Measurements from ENCODE around the gene DAP.
"Not testable (repeated sequence)": the region's sequence is repeated elsewhere in the genome, so short reads cannot be mapped to it uniquely, and the experiment has no call there.

DAP gene

DNA sequence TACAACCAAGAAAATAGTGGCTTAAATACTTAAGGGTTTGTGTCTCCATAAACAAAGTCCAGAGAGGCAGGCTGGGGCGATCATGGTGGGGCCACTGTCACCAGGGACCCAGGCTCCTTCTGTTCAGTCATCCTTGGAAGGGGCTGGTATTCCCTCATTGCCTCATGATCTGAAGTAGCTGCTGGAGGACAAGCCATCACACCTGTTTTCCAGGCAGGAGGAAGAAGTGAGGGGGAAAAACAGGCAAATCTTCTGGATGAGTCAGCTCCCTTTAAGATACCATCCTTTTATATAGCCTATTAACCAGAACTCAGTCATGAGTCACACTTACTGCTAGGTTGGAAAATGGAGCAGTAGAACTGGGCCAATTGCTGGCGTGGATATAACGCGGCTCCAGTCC lies 92.3 kb downstream of the DAP start:
- DNase-seq = no peak

DNA sequence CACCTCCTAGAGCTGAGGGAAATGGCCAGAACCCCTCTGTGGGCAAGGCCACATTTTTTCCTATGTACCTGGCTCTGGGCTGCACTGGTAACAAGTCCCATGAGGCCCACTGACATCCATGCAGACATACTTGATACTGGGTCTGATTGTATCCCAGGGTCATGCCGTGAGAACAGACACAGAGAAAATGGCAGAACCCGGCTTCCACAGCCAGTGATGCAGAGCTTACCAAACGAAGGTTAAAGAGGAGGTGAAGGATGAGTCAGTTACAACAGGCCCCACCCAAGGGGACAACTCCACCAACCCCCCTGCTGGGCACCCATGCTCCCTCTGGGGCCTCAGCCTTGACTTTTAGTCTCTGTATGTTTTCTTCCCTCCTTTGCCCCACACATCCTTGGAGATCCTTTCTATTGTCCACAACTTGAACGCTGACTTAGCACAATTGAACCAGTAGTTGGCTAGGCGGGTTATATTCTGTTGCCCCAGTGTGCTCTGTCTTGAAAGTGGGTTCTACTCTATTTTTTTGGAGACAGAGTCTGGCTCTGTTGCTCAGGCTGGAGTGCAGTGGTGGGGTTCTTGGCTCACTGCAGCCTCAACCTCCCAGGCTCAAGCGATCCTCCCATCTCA lies 93.5 kb downstream of the DAP start:
- no peak for DNase-seq

DNA sequence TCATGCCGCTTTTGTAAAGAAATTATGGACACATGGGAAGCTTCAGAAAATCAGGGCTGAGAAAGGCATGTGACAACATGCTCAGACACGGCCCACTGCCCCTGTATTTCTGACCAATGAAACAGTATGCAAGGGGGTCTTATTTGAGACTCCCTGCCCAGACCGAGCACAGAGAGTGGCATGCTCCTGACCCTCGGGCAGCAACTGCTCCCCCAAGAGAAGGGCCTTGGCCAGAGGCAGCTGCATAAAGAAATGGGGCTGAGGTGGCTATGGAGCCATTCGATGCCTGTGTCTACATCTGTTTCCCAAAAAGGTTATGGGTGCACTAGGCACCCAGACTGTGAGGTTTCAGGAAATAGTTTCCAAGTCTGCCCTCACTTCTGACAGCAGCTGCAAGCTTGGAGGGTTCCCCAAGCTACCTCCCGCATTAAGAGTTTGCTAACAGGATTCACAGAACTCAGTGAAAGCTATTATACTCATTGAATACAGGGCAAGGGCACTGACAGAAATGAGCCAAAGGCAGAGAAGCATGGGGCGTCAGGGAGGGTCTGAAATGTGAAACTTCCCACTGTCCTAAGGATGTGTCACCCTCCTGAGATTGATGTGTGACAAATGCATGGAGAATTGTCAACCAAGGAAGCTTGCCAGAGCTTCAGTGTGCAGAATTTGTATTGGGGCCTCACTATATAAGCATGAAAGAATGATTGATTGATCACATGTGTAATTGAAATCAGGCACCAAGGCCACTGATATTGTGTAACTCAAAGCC lies 94.3 kb downstream of the DAP start:
- DNase-seq = no peak

DNA sequence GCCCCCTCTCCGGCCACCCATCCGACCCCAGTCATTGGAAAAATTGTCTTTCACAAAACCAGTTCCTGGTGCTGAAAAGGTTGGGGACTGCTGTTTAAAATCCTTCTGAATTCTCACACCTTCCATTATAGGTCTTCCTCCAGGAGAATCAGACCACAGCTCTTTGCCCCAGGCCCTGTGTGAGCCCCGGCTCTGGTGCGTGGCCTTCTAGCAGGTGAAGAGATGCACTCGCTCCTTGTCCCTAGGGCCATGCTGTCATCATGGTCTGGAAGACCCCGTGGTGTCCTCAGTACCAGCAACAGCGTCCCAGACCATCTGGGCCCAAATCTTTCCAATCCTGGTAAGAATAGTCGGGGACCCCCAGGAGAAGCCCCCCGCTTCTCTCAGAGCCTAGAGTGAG lies 95.2 kb downstream of the DAP start:
- no peak for DNase-seq

DNA sequence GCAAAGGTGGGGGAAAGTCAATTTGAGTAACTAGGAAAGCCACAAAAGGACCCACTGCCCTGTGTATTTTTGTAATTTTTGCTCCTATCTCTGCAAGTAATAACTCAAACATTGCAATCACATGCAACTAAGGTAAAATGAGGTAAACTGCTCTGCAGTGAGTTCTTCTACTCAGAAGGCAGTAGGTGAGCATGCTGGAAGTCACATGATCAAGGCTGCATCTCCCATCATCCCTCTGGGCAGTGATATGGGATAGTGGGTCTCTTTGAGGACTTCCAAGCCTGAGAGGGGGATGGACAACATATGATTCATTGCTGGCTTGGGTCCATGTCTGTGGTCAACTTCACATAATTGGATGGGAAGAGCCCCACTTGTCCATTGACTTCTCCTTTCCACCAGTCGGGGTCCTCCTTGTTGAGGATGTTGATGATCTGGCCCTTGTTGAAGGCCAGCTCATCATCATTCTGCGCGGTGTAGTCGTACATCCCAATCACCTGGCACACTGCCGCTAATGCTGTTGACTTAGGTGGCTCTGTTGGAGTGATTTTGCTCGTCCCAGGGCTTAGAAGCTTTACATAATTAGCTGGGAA lies 96.8 kb downstream of the DAP start:
- DNase-seq = not testable (repeated sequence)

DNA sequence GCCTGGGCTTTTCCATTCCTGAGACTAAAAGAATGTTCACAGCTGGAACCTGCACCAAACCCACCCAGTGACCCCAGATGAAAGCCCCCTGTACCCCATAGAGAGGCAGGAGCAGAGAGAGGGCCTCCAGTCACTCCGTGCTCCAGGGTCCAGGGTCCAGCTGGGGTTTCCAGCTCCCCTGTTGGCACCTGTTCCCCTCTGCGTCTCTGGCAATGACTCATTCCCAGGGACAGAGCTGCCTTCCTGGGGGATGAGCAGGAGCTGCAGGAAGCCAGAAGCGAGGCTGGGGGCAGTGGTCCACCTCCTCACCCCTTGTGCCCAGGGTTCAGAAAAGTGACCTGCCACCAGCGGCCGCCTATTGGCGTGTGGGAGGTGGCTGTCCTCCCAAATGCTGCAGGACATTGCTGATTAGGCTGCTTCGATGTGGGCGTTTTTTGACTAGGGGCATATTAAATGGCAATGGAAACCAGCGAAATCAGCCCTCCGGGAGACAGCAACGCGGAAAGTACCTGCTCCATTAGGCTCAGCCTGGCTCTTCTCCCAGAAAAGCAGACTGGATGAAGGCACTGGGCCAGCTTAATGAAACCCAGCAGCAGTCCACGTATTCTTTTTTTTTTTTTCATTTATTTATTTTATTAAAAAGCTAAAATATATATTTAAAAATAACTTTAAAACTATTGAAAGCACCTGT lies 97.4 kb downstream of the DAP start:
- no peak for DNase-seq

DNA sequence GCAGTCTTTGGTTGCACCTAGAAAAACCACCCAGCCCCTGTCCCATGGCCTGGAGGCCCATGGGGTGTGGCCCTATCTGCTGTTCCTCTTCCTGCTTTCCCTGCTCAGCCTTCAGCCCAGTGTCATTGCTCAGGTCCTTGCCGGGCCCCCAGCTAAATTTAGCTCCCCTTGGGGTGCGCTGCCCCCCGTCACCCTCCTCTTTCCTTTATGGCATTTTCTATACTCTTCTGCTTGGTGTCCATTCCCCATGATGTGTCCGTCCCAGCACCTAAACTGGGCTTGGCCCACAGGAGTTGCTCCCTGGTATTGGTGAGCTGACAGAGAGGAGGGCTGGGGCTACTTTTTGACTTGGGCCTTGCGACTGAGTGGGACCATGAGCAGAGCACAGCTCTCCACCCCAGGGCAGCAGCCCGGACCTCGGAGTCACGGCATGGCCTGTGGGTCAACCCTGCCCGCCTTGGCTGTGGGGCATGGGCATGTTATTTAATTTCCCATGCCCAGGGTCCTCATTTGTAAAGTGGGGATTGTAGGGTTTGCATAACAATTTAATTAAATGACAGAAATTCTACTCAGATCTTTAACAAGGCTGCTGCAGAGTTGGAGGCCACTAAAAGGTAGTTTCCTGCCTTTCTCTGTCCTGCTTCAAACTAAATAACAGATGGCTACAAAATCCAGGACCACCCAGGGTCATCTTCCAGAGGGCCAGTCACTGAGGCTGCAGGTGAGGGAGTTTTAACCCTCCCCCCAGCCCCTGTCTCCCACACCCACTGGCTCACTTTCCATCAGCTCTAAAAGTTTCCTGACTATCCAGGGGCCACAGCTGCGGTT lies 98.2 kb downstream of the DAP start:
- DNase-seq = no peak

DNA sequence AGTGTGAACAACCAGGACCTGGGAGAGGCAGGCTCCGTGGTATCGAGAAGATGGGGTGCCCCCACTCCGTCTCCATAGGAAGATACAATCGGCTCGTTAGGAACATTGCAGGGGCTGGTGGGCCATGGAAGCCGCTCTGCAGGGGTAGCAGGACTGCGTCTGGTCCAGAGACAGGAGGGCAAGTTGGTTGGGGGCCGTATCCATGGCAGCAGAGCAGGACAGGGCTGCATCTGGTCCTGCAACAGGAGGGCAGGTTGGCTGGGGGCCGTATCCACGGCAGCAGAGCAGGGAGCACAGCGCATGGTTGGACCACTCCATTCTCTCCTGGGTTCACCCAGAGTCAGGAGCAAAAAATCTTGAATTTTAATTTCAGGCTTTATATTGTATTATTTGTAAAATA lies 99.0 kb downstream of the DAP start:
- no peak for DNase-seq

DNA sequence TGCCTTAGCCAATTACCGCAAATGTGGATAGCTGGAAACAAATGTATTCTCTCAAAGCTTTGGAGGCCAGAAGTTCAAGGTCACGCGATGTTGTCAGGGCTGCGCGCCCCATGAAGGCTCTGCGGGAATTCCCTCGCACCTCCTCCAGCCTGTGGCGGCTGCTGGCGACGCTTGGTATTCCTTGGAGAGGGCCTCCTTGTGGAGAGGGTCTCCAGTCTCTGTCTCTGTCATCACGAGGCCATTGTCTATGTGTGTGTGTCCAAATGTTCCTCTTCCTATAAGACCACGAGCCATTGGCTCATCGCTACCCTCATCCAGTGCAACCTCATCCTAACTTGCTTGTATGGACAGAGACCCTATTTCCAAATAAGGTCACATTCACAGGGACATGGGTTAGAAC lies 99.6 kb downstream of the DAP start:
- DNase-seq = no peak

DNA sequence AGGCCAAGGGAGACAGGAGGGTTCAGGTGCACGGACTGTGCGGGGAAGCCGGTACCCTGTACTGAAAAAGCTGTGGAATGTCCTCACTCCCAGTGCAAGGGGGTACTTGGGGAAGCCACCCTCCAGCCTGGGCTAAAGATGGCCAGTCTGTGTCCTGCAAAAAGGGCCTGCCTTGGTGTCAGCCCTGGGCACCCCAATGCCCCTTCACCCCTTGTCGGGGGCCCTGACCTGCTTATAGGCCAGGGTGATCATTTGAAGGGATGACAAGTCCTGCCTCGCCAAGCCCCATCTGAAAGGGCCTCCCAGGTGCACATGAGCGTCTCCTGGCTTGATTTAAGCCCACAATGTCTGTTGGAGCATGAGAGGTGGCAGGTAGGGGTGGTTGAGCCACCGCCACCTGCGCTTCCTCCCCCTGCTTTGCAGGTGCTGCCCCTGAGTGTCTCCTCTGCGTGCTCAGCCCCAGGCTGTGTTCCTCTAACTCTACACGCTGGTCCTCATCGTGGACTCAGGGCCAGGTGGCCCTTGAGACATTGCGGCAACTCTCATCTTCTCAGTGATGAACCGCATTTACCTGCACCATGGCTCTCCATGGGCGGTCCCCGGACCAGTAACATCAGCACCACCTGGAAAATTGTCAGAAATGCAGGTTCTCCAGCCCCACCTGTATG lies 100.2 kb downstream of the DAP start:
- DNase-seq = no peak

DNA sequence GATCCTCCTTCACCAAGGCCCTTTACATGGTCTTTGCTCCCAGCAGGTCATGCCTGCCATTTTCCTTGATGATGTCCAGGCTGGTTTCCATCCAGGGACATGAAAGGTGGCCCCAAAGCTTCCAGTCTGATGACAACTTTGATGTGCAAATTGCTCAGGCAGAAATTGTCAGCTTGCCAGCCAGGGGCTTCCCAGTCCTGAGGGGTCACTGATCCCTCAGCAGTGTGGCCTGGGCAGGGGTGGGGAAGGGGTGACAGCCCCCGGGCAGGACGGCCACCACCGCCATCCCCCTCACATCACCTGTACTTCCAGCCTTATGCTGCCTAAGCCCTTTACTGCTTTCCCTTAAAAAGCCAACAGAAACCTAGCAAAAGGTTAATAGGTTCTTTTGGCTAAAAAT lies 100.9 kb downstream of the DAP start:
- no peak for DNase-seq

DNA sequence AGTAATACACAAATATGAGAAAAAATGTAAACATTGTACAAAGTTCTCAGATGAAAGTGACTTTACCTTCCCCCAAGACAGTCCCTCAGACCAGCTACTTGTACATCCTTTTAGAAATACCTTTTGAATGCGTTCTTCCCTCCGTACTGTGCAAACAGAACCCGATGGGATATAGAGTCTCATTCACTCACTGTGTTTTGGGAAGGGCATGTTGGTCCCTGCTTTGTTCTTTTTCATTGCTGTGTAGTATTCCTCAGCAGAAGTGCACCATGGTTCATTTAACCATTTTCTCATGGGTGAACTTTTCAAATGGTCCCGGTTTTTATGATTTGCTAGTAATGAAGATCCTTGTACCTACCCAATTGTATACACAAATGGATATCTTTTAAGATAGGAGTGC lies 102.8 kb downstream of the DAP start:
- DNase-seq = no peak

DNA sequence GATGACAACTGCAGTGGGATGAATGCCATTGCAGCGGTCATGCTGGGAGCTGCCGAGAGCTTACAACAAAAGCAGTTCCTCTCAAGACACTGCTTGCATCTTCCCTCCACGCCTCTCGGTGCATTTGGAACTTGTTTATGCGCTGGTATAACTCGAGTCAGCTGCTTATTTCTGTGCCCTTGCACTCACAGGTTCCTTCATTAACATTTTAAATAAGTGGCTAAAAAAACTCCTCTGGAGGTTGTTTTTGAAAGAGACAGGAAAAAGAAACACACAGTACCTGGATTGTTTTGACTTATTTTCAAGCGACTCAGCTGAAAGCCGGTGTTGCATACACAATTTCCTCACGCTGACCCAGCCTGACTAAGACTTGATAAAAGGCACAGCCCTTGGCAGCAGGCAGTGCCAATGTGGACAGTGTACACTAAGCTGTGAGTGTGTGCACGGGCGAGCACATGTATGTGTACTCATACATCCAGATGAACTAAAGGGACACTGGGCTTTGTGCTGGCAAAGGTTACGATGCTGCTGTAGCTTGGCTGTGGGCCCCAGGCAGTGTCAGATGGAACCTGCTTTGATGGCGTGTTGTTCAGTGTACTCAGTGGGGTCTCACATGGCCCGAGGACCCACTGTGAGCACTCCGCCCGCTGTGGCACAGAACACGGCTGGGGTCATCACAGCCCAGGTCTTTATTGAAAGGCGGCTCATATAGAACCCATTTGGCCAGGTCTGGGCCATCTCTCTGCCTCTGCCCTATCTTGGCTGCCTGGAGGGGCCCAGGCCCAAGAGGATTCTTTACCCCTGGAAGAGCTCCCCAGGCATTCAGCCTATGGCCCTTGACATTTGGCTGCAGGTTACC lies 104.8 kb downstream of the DAP start:
- DNase-seq = no peak

DNA sequence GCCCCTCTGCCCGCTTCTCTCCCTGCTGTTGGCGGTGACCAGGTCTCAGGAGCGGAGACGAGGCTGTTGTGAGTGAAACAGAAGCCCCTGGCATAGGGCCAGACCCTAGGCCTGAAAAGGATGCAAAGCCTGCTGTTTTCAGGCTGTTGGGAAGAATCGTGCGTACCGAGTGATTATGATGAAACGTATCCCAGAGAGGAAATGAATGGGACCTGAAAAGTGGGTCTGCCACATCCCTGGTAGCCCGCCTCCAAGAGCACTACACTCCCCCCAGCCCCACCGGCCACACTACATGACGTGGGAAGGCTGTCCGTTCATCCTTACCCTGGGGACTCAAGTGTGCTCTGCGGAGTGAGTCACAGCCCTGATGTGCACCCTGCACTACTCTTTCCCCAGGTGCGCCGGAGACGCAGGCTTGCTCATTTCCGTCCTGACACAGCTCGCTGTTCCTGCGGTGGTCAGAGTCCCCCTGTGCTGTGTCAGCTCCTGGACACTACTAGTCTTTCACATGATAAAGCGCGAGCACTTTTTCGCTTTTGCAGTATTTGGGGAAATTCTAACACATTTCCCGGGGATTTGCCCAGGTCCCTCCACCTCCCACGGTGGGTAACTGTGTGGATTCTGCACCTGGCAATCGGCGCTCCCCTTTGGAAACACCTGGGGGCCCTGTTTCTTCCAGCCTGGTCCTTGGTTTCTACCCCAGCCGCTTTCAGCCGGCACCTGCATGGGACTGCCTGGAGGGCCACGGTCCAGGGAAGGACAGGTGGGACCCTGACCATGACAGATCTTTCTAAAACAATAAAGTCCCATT lies 105.7 kb downstream of the DAP start:
- DNase-seq = no peak

DNA sequence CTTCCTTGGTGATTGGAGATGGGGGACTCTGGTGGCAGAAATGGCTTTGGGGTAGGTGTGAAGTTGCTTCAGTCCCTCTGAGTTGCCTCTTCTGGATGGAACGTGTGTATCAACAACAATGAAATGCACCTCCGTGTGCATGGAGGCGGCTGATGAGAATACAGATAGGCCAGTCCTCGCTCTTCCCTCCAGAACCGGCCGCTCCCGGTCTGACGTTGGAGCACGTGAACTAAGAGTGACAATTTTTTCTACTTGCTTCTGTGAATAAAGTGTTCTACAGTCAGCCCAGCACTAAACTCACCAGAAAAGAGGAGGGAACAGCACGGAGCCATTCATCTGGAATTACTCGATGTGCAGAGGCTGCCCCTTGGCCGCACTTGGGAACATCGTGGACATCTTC lies 106.5 kb downstream of the DAP start:
- DNase-seq = no peak

DNA sequence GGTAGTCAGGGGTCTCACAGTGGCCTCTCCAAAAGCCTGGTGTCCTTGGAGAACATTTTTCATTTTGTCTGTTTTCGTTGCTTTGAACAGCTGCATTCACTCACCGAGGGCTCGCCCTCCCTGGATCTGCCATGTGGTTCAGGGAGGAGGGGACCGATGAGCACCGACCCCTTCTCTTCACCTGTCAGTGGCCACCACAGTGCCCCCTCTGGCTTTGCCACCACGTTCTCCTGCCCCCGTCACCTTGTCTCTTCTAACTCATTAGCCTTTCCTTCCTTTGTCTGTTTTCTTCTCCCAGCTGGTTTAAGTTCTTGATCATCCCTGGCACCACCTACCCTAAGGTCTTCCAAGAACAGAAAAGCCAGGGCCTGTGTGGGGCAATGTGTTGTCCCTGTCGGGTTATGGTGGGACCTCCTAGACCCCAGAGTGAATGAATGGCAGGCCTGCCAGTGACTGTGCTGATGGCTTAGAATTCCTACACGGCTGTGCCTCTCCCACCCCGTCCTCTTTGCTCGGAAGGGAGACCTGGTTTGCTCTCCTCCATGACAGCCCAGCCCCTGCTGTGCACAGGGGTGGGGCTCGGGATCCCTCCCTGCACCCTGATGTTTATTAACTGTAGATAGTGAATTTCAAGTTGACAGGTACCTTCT lies 107.2 kb downstream of the DAP start:
- DNase-seq = no peak

DNA sequence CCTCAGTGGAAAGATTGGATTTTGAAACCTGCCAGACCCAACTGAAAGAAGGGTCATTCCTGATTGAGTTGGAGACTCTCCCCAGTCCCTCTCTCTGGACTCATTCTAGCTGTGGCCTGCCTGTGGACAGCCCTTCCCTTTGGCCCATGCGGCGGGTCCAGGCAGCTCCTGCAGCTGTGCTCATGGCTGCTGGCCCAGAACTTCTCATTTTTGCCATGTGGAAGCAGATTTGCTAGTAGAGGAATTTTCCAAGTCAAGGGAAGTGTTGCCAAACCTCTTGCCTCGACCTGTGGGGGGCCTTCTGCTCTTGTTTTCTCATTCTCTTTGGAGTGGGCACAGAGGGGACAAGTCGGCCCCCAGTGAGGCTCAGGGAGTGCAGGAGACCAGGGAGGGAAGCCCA lies 108.0 kb downstream of the DAP start:
- no peak for DNase-seq

DNA sequence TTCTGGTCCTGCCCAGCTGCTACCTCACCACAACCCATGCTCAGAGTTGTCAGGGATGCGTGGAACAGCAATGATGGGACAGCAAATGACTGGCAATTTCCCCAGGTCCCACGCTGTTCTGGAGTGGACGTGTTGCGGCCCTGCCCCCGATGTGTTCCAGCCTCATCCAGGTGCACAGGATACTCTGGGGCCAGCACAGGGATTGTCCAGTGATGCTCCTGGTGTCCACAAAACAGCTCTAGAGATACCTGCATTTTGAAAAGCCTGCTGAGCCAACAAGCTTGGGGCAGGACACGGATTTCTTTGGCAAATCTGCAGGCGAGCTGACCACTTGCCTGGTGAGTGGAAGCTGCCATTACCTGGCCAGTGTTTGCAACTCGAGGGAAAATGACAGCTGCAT lies 108.4 kb downstream of the DAP start:
- no peak for DNase-seq

DNA sequence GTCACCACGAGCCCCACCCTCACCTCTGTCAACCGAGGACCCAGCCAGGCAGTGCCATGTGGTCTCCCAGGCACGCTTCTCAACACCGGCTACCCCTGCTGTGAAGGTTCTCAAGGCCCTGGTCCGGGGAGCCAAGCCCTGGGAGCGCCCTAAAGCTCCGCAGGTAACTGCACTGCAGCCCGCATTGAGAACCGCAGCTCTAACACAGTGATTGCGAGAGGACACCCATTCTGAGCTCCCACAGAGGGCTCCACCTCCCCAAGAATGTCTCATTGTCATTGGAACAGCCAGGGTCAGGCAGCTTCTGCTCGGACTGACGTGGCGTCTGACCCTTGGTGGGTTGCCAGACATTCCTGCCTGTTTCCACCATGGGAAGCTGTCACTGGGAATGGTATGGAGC lies 108.9 kb downstream of the DAP start:
- no peak for DNase-seq

All from GF-D8 (cell line).